Hippocampal formation (tissue), 2 donors: ENCODE data around the gene PDS5B.
"Not testable (repeated sequence)": the region's sequence is repeated elsewhere in the genome, so short reads cannot be mapped to it uniquely, and the experiment has no call there.

Experiments
- DNase-seq, 2 donors: peaks; one replicate each; lab custom pipeline; 2025; lab: John Stamatoyannopoulos, UW

The PDS5B gene

GRCh38 chr13:32586080-32586900 lies at the start of gene PDS5B:
Gene PDS5B, plus strand, starts transcription at chr13:32586452. Its CDS starts 62,321 bp downstream, at chr13:32648773.
- DNase-seq = peak; percentile 92 to 96

GRCh38 chr13:32537580-32538142 lies 48.6 kb upstream of the PDS5B start:
- no peak for DNase-seq

GRCh38 chr13:32538143-32538620 lies 48.1 kb upstream of the PDS5B start:
- DNase-seq = no peak

- DNase-seq = peak; percentile 92 to 99
Measured at GRCh38 chr13:32538621-32539246, 47.5 kb upstream of the PDS5B start, which contains the start of gene N4BP2L2. Gene N4BP2L2, minus strand, starts transcription at chr13:32538795. Its CDS starts 1,768 bp downstream, at chr13:32537027.

GRCh38 chr13:32542221-32542620 lies 44.0 kb upstream of the PDS5B start:
- no peak for DNase-seq

- no peak for DNase-seq
Measured at GRCh38 chr13:32545083-32545482, 41.2 kb upstream of the PDS5B start.

- DNase-seq = no peak
Measured at GRCh38 chr13:32548837-32549236, 37.4 kb upstream of the PDS5B start.

GRCh38 chr13:32549788-32550187 lies 36.5 kb upstream of the PDS5B start:
- DNase-seq = no peak

GRCh38 chr13:32553720-32554119 lies 32.5 kb upstream of the PDS5B start:
- no peak for DNase-seq

- DNase-seq = no peak
Measured at GRCh38 chr13:32555613-32556012, 30.6 kb upstream of the PDS5B start.

GRCh38 chr13:32560842-32561241 lies 25.4 kb upstream of the PDS5B start:
- not testable (repeated sequence) for DNase-seq

- not testable (repeated sequence) for DNase-seq
Measured at GRCh38 chr13:32575687-32576086, 10.6 kb upstream of the PDS5B start.

- no peak for DNase-seq
Measured at GRCh38 chr13:32577032-32577431, 9.2 kb upstream of the PDS5B start.

- DNase-seq = peak in 1 of 2 donors; percentile 67
Measured at GRCh38 chr13:32581177-32581786, 5.0 kb upstream of the PDS5B start.

GRCh38 chr13:32582281-32582680 lies 4.0 kb upstream of the PDS5B start:
- no peak for DNase-seq

GRCh38 chr13:32582991-32583390 lies 3.3 kb upstream of the PDS5B start:
- DNase-seq = no peak

- DNase-seq = no peak
Measured at GRCh38 chr13:32585550-32586079, 637 bp upstream of the PDS5B start.

- peak; percentile 57 to 63 for DNase-seq
Measured at GRCh38 chr13:32587011-32587810, 959 bp downstream of the PDS5B start.

GRCh38 chr13:32587811-32588170 lies 1.5 kb downstream of the PDS5B start:
- no peak for DNase-seq

GRCh38 chr13:32588736-32589135 lies 2.5 kb downstream of the PDS5B start:
- no peak for DNase-seq

- no peak for DNase-seq
Measured at GRCh38 chr13:32589471-32589870, 3.2 kb downstream of the PDS5B start.
